ENCODE results near the gene DGKB.

Gene DGKB

GRCh38 chr7:14630048-14630447 lies 272.5 kb downstream of the DGKB start:
- H3K23ac ChIP-seq (ENCODE audit: low read length in 2 of 2): no peak overlapping the region
- no peaks in the 10 kb centered on the region for H3K9me3 ChIP-seq (ENCODE audit: control insufficient read depth, low read length)
- no peak overlapping the region for H3K4ac ChIP-seq (ENCODE audit: low read depth in 1 of 2, low read length in 2 of 2)
- H2BK12ac ChIP-seq (ENCODE audit: low read length in 2 of 2): no peak overlapping the region
- H3K18ac ChIP-seq (ENCODE audit: low read depth in 1 of 2, low read length in 2 of 2): no peak overlapping the region
- WGBS: no CpG with 5 or more reads among the region's 2 CpGs
- H3K4me2 ChIP-seq (ENCODE audit: low read length, poor library complexity, severe bottlenecking): no peak overlapping the region
- no peak overlapping the region for H2BK5ac ChIP-seq (ENCODE audit: low read depth, low read length, poor library complexity, severe bottlenecking)
- DNase-seq: no peak
- no peak overlapping the region for H2BK15ac ChIP-seq (ENCODE audit: low read depth, poor library complexity, severe bottlenecking)
- H2AK5ac ChIP-seq (ENCODE audit: low read length, severe bottlenecking): no peak overlapping the region
- no peak overlapping the region for H3K4me3 ChIP-seq (ENCODE audit: insufficient read depth in 1 of 2, low read depth in 1 of 2, low read length in 2 of 2)
- H2BK120ac ChIP-seq (ENCODE audit: low read depth, low read length): no peak overlapping the region
- H3K14ac ChIP-seq (ENCODE audit: low read length in 2 of 2): no peak overlapping the region
- no peak overlapping the region for H2AFZ ChIP-seq (ENCODE audit: low read depth, low read length)
- no peak overlapping the region for H3K27ac ChIP-seq (ENCODE audit: low read length, poor library complexity, severe bottlenecking)
- no peaks in the 10 kb centered on the region for H3K4me1 ChIP-seq (ENCODE audit: control insufficient read depth, insufficient read depth, low read depth, low read length)
- no peak overlapping the region for H4K8ac ChIP-seq (ENCODE audit: low read length)
- no peaks in the 10 kb centered on the region for H3K79me1 ChIP-seq (replicated peaks; ENCODE audit: low read length, poor library complexity, severe bottlenecking)
- no peaks in the 10 kb centered on the region for H3K27me3 ChIP-seq (ENCODE audit: control insufficient read depth in 1 of 2, insufficient read depth in 1 of 2, low read length in 2 of 2)
- H3K9ac ChIP-seq (ENCODE audit: low read length): no peak overlapping the region
- H3K36me3 ChIP-seq (ENCODE audit: control insufficient read depth in 1 of 2, insufficient read depth in 2 of 2, low read depth in 1 of 2, low read length in 2 of 2): no peaks in the 10 kb centered on the region
- H4K91ac ChIP-seq (ENCODE audit: low read length): no peak overlapping the region

GRCh38 chr7:14628516-14628915 lies 274.0 kb downstream of the DGKB start:
- no peak overlapping the region for H3K18ac ChIP-seq (ENCODE audit: low read depth in 1 of 2, low read length in 2 of 2)
- H2BK12ac ChIP-seq (ENCODE audit: low read length in 2 of 2): no peak overlapping the region
- no peak overlapping the region for H2BK120ac ChIP-seq (ENCODE audit: low read depth, low read length)
- DNase-seq: no peak
- no peak overlapping the region for H3K27ac ChIP-seq (ENCODE audit: low read length, poor library complexity, severe bottlenecking)
- no peak overlapping the region for H2BK5ac ChIP-seq (ENCODE audit: low read depth, low read length, poor library complexity, severe bottlenecking)
- H3K9me3 ChIP-seq (ENCODE audit: control insufficient read depth, low read length): no peaks in the 10 kb centered on the region
- H3K4me3 ChIP-seq (ENCODE audit: insufficient read depth in 1 of 2, low read depth in 1 of 2, low read length in 2 of 2): no peak overlapping the region
- no peak overlapping the region for H2BK15ac ChIP-seq (ENCODE audit: low read depth, poor library complexity, severe bottlenecking)
- H3K36me3 ChIP-seq (ENCODE audit: control insufficient read depth in 1 of 2, insufficient read depth in 2 of 2, low read depth in 1 of 2, low read length in 2 of 2): no peaks in the 10 kb centered on the region
- no peak overlapping the region for H2AK5ac ChIP-seq (ENCODE audit: low read length, severe bottlenecking)
- no CpG with 5 or more reads among the region's 1 CpG for WGBS
- H4K91ac ChIP-seq (ENCODE audit: low read length): no peak overlapping the region
- H3K23ac ChIP-seq (ENCODE audit: low read length in 2 of 2): no peak overlapping the region
- no peaks in the 10 kb centered on the region for H3K79me1 ChIP-seq (replicated peaks; ENCODE audit: low read length, poor library complexity, severe bottlenecking)
- H3K4me2 ChIP-seq (ENCODE audit: low read length, poor library complexity, severe bottlenecking): no peak overlapping the region
- no peak overlapping the region for H3K9ac ChIP-seq (ENCODE audit: low read length)
- H3K4me1 ChIP-seq (ENCODE audit: control insufficient read depth, insufficient read depth, low read depth, low read length): no peaks in the 10 kb centered on the region
- no peak overlapping the region for H2AFZ ChIP-seq (ENCODE audit: low read depth, low read length)
- H3K14ac ChIP-seq (ENCODE audit: low read length in 2 of 2): no peak overlapping the region
- H4K8ac ChIP-seq (ENCODE audit: low read length): no peak overlapping the region
- H3K27me3 ChIP-seq (ENCODE audit: control insufficient read depth in 1 of 2, insufficient read depth in 1 of 2, low read length in 2 of 2): no peaks in the 10 kb centered on the region
- no peak overlapping the region for H3K4ac ChIP-seq (ENCODE audit: low read depth in 1 of 2, low read length in 2 of 2)

- Histone ChIP-seq H3K4me1 (ENCODE audit: control insufficient read depth, insufficient read depth, low read depth, low read length) (no peaks in the 10 kb centered on the region), H3K9me3 (ENCODE audit: control insufficient read depth, low read length) (no peaks in the 10 kb centered on the region), H3K9ac (ENCODE audit: low read length) (no peak overlapping the region), H3K36me3 (ENCODE audit: control insufficient read depth in 1 of 2, insufficient read depth in 2 of 2, low read depth in 1 of 2, low read length in 2 of 2) (no peaks in the 10 kb centered on the region), H2AK5ac (ENCODE audit: low read length, severe bottlenecking) (no peak overlapping the region), H3K4me2 (ENCODE audit: low read length, poor library complexity, severe bottlenecking) (no peak overlapping the region), H3K27me3 (ENCODE audit: control insufficient read depth in 1 of 2, insufficient read depth in 1 of 2, low read length in 2 of 2) (no peaks in the 10 kb centered on the region), H2BK12ac (ENCODE audit: low read length in 2 of 2) (no peak overlapping the region), H3K4ac (ENCODE audit: low read depth in 1 of 2, low read length in 2 of 2) (no peak overlapping the region), H3K14ac (ENCODE audit: low read length in 2 of 2) (no peak overlapping the region), H2BK120ac (ENCODE audit: low read depth, low read length) (no peak overlapping the region), H3K27ac (ENCODE audit: low read length, poor library complexity, severe bottlenecking) (no peak overlapping the region), H4K91ac (ENCODE audit: low read length) (no peak overlapping the region), H2BK15ac (ENCODE audit: low read depth, poor library complexity, severe bottlenecking) (no peak overlapping the region), H3K23ac (ENCODE audit: low read length in 2 of 2) (no peak overlapping the region), H3K79me1 (replicated peaks; ENCODE audit: low read length, poor library complexity, severe bottlenecking) (no peaks in the 10 kb centered on the region), H2BK5ac (ENCODE audit: low read depth, low read length, poor library complexity, severe bottlenecking) (no peak overlapping the region), H2AFZ (ENCODE audit: low read depth, low read length) (no peak overlapping the region), H3K18ac (ENCODE audit: low read depth in 1 of 2, low read length in 2 of 2) (no peak overlapping the region), H3K4me3 (ENCODE audit: insufficient read depth in 1 of 2, low read depth in 1 of 2, low read length in 2 of 2) (no peak overlapping the region), H4K8ac (ENCODE audit: low read length) (no peak overlapping the region)
- WGBS: 96% methylated on average over 4 of the region's 4 CpGs
- DNase-seq: no peak
These were observed 276.5 kb downstream of the DGKB start for GRCh38 chr7:14626076-14626475.

GRCh38 chr7:14622559-14622958 lies 280.0 kb downstream of the DGKB start:
- Histone ChIP-seq H3K18ac (ENCODE audit: low read depth in 1 of 2, low read length in 2 of 2) (no peak overlapping the region), H2BK15ac (ENCODE audit: low read depth, poor library complexity, severe bottlenecking) (no peak overlapping the region), H4K91ac (ENCODE audit: low read length) (no peak overlapping the region), H4K8ac (ENCODE audit: low read length) (no peak overlapping the region), H3K27me3 (ENCODE audit: control insufficient read depth in 1 of 2, insufficient read depth in 1 of 2, low read length in 2 of 2) (no peaks in the 10 kb centered on the region), H3K23ac (ENCODE audit: low read length in 2 of 2) (no peak overlapping the region), H2BK12ac (ENCODE audit: low read length in 2 of 2) (no peak overlapping the region), H3K36me3 (ENCODE audit: control insufficient read depth in 1 of 2, insufficient read depth in 2 of 2, low read depth in 1 of 2, low read length in 2 of 2) (no peaks in the 10 kb centered on the region), H2AFZ (ENCODE audit: low read depth, low read length) (no peak overlapping the region), H3K4me1 (ENCODE audit: control insufficient read depth, insufficient read depth, low read depth, low read length) (no peaks in the 10 kb centered on the region), H3K9me3 (ENCODE audit: control insufficient read depth, low read length) (no peaks in the 10 kb centered on the region), H3K27ac (ENCODE audit: low read length, poor library complexity, severe bottlenecking) (no peak overlapping the region), H2BK120ac (ENCODE audit: low read depth, low read length) (no peak overlapping the region), H3K9ac (ENCODE audit: low read length) (no peak overlapping the region), H3K14ac (ENCODE audit: low read length in 2 of 2) (no peak overlapping the region), H3K4me3 (ENCODE audit: insufficient read depth in 1 of 2, low read depth in 1 of 2, low read length in 2 of 2) (no peak overlapping the region), H3K4me2 (ENCODE audit: low read length, poor library complexity, severe bottlenecking) (no peak overlapping the region), H3K79me1 (replicated peaks; ENCODE audit: low read length, poor library complexity, severe bottlenecking) (no peaks in the 10 kb centered on the region), H2BK5ac (ENCODE audit: low read depth, low read length, poor library complexity, severe bottlenecking) (no peak overlapping the region), H2AK5ac (ENCODE audit: low read length, severe bottlenecking) (no peak overlapping the region), H3K4ac (ENCODE audit: low read depth in 1 of 2, low read length in 2 of 2) (no peak overlapping the region)
- no peak for DNase-seq
